WTC11 (cell line): ENCODE measurements around the gene MFF.

Source experiments
- ATF2 ChIP-seq: sonication (generic); formaldehyde crosslinking; IDR thresholded peaks from 2 replicates; pipeline ENCODE4 v1.8.1; 2022; ENCODE audit warnings: low read depth, missing genetic modification reagents, borderline replicate concordance
- CTCF ChIP-seq: fragments of 200-600 bp; IDR thresholded peaks from 2 replicates; pipeline ENCODE4 v1.8.0; 2022; ENCODE audit warnings: antibody characterized with exemption
- FOXP4 ChIP-seq: sonication (generic); formaldehyde crosslinking; IDR thresholded peaks from 2 replicates; pipeline ENCODE4 v1.8.0; 2022; ENCODE audit warnings: mild to moderate bottlenecking, missing genetic modification reagents
- GABPB1 ChIP-seq: sonication (generic); formaldehyde crosslinking; IDR thresholded peaks from 2 replicates; pipeline ENCODE4 v1.8.1; 2023; ENCODE audit warnings: mild to moderate bottlenecking, missing genetic modification reagents
- MAX ChIP-seq: sonication (generic); formaldehyde crosslinking; IDR thresholded peaks from 2 replicates; pipeline ENCODE4 v1.8.0; 2022; ENCODE audit warnings: mild to moderate bottlenecking, missing genetic modification reagents
- MYBL2 ChIP-seq: sonication (generic); formaldehyde crosslinking; IDR thresholded peaks from 2 replicates; pipeline ENCODE4 v1.8.1; 2023; ENCODE audit warnings: mild to moderate bottlenecking, moderate library complexity, missing genetic modification reagents
- SP1 ChIP-seq: sonication (generic); formaldehyde crosslinking; conservative IDR thresholded peaks from 2 replicates; pipeline ENCODE4 v1.8.1; 2022; ENCODE audit warnings: missing genetic modification reagents
- ZNF416 ChIP-seq: fragments of 250-450 bp; sonication (Bioruptor Pico); IDR thresholded peaks from 2 replicates; pipeline ENCODE4 v1.9.0; 2021; ENCODE audit warnings: mild to moderate bottlenecking, inconsistent platforms

GRCh38 chr2:227292314-227292713 is 32.7 kb upstream of the MFF start:
- TF ChIP-seq CTCF (no peak), ATF2 (CRISPR knock-in tag) (no peak), SP1 (no peak), ZNF416 (CRISPR knock-in tag) (no peak), MYBL2 (CRISPR knock-in tag) (no peak), GABPB1 (CRISPR knock-in tag) (no peak), FOXP4 (CRISPR knock-in tag) (no peak), MAX (no peak)
